Uterus (tissue), 2 donors: ENCODE results near the gene LSAMP.

Experiments
- POLR2A ChIP-seq, 2 donors: fragments of 450-650 bp; IDR thresholded peaks; one replicate each; pipeline ENCODE4 v1.6.1; 2016; ENCODE audit warnings: antibody characterized with exemption in 2 of 2, mild to moderate bottlenecking in 1 of 2, moderate library complexity in 1 of 2
- TF ChIP-seq, protein P1 (sequence below), 4 experiments: fragments of 200-600 bp in 2 of 4; fragments of 450-650 bp in 2 of 4; sonication (generic) in 2 of 4; IDR thresholded peaks; one replicate each; pipeline ENCODE4 v1.5.1; 2016 to 2019; ENCODE audit warnings: antibody characterized with exemption in 4 of 4, mild to moderate bottlenecking in 2 of 4, moderate library complexity in 1 of 4

DNA sequence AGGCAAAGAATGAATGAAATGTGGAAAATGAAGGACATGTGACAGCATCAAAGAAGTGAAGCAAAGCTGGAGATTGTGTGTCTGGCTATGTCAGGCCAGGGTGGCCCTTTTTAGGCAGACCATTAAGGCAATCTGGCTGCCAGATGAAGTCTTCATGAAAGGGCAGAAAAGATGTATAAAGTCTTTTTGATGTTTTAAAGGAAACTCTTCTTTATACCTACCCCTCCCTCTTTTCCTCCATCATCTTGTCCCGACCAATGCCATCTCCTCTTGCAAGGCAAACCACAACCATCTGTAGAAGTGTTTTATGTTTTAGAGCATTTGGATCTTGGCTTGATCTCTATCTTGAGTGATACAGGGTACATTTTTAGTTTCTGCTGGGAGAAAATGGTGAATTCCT is 259.2 kb downstream of the LSAMP start:
- TF ChIP-seq, protein P1, sequence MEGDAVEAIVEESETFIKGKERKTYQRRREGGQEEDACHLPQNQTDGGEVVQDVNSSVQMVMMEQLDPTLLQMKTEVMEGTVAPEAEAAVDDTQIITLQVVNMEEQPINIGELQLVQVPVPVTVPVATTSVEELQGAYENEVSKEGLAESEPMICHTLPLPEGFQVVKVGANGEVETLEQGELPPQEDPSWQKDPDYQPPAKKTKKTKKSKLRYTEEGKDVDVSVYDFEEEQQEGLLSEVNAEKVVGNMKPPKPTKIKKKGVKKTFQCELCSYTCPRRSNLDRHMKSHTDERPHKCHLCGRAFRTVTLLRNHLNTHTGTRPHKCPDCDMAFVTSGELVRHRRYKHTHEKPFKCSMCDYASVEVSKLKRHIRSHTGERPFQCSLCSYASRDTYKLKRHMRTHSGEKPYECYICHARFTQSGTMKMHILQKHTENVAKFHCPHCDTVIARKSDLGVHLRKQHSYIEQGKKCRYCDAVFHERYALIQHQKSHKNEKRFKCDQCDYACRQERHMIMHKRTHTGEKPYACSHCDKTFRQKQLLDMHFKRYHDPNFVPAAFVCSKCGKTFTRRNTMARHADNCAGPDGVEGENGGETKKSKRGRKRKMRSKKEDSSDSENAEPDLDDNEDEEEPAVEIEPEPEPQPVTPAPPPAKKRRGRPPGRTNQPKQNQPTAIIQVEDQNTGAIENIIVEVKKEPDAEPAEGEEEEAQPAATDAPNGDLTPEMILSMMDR (IDR thresholded peaks at IDR 0.05): no peak
- TF ChIP-seq POLR2A (IDR thresholded peaks at IDR 0.05): no peak
